ENCODE results near the gene EXOC4. TPM values are rescaled to one million over a fixed set of nuclear protein-coding genes. Genes with fewer than 3 reads are reported as not detected.
A peak's percentile ranks its signal among the peaks of the same experiment; 100 is the strongest.
"Not testable (repeated sequence)": the region's sequence is repeated elsewhere in the genome, so short reads cannot be mapped to it uniquely, and the experiment has no call there.

EXOC4 gene
- total and polyA plus RNA-seq, 2 donors (not counting 3 experiments of a cell fraction or from before 2014, with no cell fraction given), result 20.3 to 73.1 TPM

DNA sequence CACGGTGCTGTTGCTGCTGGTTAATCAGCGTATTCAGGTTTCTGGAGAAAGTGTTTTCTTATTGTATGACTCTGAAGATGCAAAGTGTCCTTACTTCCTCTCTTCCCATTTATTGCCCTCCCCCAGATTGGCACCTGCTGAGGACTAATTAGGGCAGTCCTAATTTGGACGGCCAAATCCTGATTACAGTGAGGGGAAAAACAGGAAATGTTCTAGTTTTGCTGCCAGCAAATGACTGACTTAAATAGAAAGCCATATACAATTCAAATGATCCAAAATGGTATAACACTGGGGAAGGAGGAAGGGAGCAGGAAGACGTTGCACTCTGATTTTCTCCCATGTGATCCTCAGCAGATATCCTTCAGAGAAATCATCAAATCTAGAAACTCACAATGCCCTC is 651.9 kb downstream of the EXOC4 start:
- Histone ChIP-seq H3K4me3 (replicated peaks in 1 of 3; ENCODE audit: insufficient read depth in 1 of 3, low read depth in 1 of 3, low read length in 3 of 3) (no peak overlapping the region), H3K9me3 (replicated peaks; ENCODE audit: control insufficient read depth, insufficient read depth, low read length) (no peaks in the 10 kb centered on the region), H3K36me3 (ENCODE audit: control insufficient read depth in 2 of 2, extremely low read depth in 1 of 2, insufficient read depth in 2 of 2, low read length in 2 of 2) (no peaks in the 10 kb centered on the region), H3K9ac (replicated peaks; ENCODE audit: extremely low read depth, insufficient read depth, low read length) (no peak overlapping the region), H3K9me1 (replicated peaks; ENCODE audit: control insufficient read depth, extremely low read depth, insufficient read depth, low read length) (no peaks in the 10 kb centered on the region), H3K4me2 (ENCODE audit: insufficient read depth, low read length) (no peak overlapping the region), H3K79me2 (ENCODE audit: control insufficient read depth, insufficient read depth, low read length) (no peaks in the 10 kb centered on the region), H3K4me1 (ENCODE audit: control insufficient read depth, extremely low read depth, insufficient read depth, low read length) (no peaks in the 10 kb centered on the region), H3K27me3 (ENCODE audit: control insufficient read depth in 2 of 2, insufficient read depth in 2 of 2, low read length in 2 of 2) (no peaks in the 10 kb centered on the region), H4K20me1 (replicated peaks; ENCODE audit: control insufficient read depth, extremely low read depth, insufficient read depth, low read length) (no peaks in the 10 kb centered on the region), H3K27ac (ENCODE audit: insufficient read depth, low read depth, low read length) (no peak overlapping the region), H2AFZ (ENCODE audit: low read depth, low read length) (no peak overlapping the region)
- POLR2A ChIA-PET, result no interaction called here
- dilution Hi-C loops (cut with MboI; ENCODE audit: extremely low pct_ligation_motif_present, low sequenced_read_pairs) (no loop called here), intact Hi-C loops (cut with micrococcal nuclease) (no loop called here)
- TF ChIP-seq JUN (IDR thresholded peaks at IDR 0.05; ENCODE audit: borderline replicate concordance, insufficient read depth, insufficient read length, low read depth) (no peak), FOS (IDR thresholded peaks at IDR 0.05; ENCODE audit: borderline replicate concordance, insufficient read depth, low read length) (no peak)
- no peak for FAIRE-seq
- peak; percentile 23 for DNase-seq (ENCODE audit: low read depth, low spot score)
- no TSS peak for BruUV-seq (replicated peaks)
- CTCF ChIA-PET, result no interaction called here

DNA sequence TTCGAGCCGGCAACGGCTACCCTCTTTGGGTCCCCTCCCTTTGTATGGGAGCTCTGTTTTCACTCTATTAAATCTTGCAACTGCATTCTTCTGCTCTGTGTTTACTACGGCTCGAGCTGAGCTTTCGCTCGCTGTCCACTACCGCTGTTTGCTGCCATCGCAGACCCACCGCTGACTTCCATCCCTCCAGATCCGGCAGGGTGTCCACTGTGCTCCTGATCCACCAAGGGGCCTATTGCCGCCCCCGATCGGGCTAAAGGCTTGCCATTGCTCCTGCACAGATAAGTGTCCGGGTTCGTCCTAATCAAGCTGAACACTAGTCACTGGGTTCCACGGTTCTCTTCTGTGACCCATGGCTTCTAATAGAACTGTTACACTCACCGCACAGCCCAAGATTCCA is 653.7 kb downstream of the EXOC4 start:
- H3K27ac ChIP-seq (ENCODE audit: insufficient read depth, low read depth, low read length); H3K4me1 ChIP-seq (ENCODE audit: control insufficient read depth, extremely low read depth, insufficient read depth, low read length); H3K36me3 ChIP-seq (ENCODE audit: control insufficient read depth in 2 of 2, extremely low read depth in 1 of 2, insufficient read depth in 2 of 2, low read length in 2 of 2); FAIRE-seq; H3K9me3 ChIP-seq (replicated peaks; ENCODE audit: control insufficient read depth, insufficient read depth, low read length); intact Hi-C loops (cut with micrococcal nuclease); H3K4me2 ChIP-seq (ENCODE audit: insufficient read depth, low read length); H4K20me1 ChIP-seq (replicated peaks; ENCODE audit: control insufficient read depth, extremely low read depth, insufficient read depth, low read length); H3K4me3 ChIP-seq (replicated peaks in 1 of 3; ENCODE audit: insufficient read depth in 1 of 3, low read depth in 1 of 3, low read length in 3 of 3); H3K27me3 ChIP-seq (ENCODE audit: control insufficient read depth in 2 of 2, insufficient read depth in 2 of 2, low read length in 2 of 2); POLR2A ChIA-PET; DNase-seq (ENCODE audit: low read depth, low spot score); H3K9ac ChIP-seq (replicated peaks; ENCODE audit: extremely low read depth, insufficient read depth, low read length); BruUV-seq (replicated peaks); dilution Hi-C loops (cut with MboI; ENCODE audit: extremely low pct_ligation_motif_present, low sequenced_read_pairs); H2AFZ ChIP-seq (ENCODE audit: low read depth, low read length); H3K9me1 ChIP-seq (replicated peaks; ENCODE audit: control insufficient read depth, extremely low read depth, insufficient read depth, low read length); H3K79me2 ChIP-seq (ENCODE audit: control insufficient read depth, insufficient read depth, low read length): not testable (repeated sequence)
- CTCF ChIA-PET, result interaction anchor here (1.7 kb wide), 1 partner anchor 17 kb away, joined by 3 read pairs; no protein-coding TSS in a partner anchor
